Astrocyte (in vitro differentiated cells and primary cell): ENCODE results near the gene MT1E. TPM values are rescaled to one million over a fixed set of nuclear protein-coding genes. Genes with fewer than 3 reads are reported as not detected.

Source experiments
- DNase-seq: peaks from one replicate; pipeline ENCODE4 v3.0.0-alpha.2; 2010; ENCODE audit warnings: low read depth
- FAIRE-seq: peaks from 2 replicates; lab custom pipeline; 2011; peaks lifted over from hg19 to GRCh38; lab: Jason Lieb, UNC
- H2AFZ ChIP-seq: 2 replicates; pipeline ENCODE4 v1.6.0; 2012; ENCODE audit warnings: low read depth, low read length, inconsistent platforms
- H3K27ac ChIP-seq: 2 replicates; pipeline ENCODE4 v1.5.1; 2011; ENCODE audit warnings: low read depth, low read length, inconsistent platforms
- H3K27me3 ChIP-seq: 2 replicates; pipeline ENCODE4 v1.6.0; 2011; ENCODE audit warnings: low read length, inconsistent platforms; ENCODE audit not compliant: insufficient read depth
- H3K36me3 ChIP-seq: 2 replicates; pipeline ENCODE4 v1.5.1; 2011; ENCODE audit warnings: low read length, inconsistent platforms; ENCODE audit not compliant: insufficient read depth
- H3K4me1 ChIP-seq: 2 replicates; pipeline ENCODE4 v1.5.1; 2011; ENCODE audit warnings: low read length, inconsistent platforms; ENCODE audit not compliant: insufficient read depth
- H3K4me2 ChIP-seq: 2 replicates; pipeline ENCODE4 v1.6.0; 2012; ENCODE audit warnings: low read length, inconsistent platforms
- H3K4me3 ChIP-seq: 2 replicates; pipeline ENCODE4 v1.5.1; 2011; ENCODE audit warnings: low read depth, mild to moderate bottlenecking, low read length, inconsistent platforms; ENCODE audit not compliant: insufficient read depth
- H3K79me2 ChIP-seq: 2 replicates; pipeline ENCODE4 v1.6.0; 2012; ENCODE audit warnings: mild to moderate bottlenecking, low read length, inconsistent platforms; ENCODE audit not compliant: insufficient read depth
- H3K9ac ChIP-seq: 2 replicates; pipeline ENCODE4 v1.6.0; 2012; ENCODE audit warnings: mild to moderate bottlenecking, low read length, inconsistent platforms
- H3K9me3 ChIP-seq: 2 replicates; pipeline ENCODE4 v1.5.1; 2012; ENCODE audit warnings: low read depth, mild to moderate bottlenecking, low read length, inconsistent platforms; ENCODE audit not compliant: insufficient read depth
- H4K20me1 ChIP-seq: 2 replicates; pipeline ENCODE4 v1.6.0; 2012; ENCODE audit warnings: low read length, inconsistent platforms; ENCODE audit not compliant: insufficient read depth
- H3K27ac Mint-ChIP-seq: one replicate; pipeline ENCODE4 v1.8.0; 2021; ENCODE audit warnings: mild to moderate bottlenecking, mixed read lengths; ENCODE audit not compliant: unreplicated experiment
- H3K27me3 Mint-ChIP-seq: one replicate; pipeline ENCODE4 v1.8.0; 2021; ENCODE audit warnings: low read depth, mixed read lengths; ENCODE audit not compliant: unreplicated experiment
- H3K36me3 Mint-ChIP-seq: one replicate; pipeline ENCODE4 v1.8.0; 2021; ENCODE audit warnings: low read depth, mixed read lengths; ENCODE audit not compliant: unreplicated experiment
- H3K4me1 Mint-ChIP-seq: one replicate; pipeline ENCODE4 v1.8.0; 2021; ENCODE audit warnings: low read depth, mixed read lengths; ENCODE audit not compliant: unreplicated experiment
- H3K4me3 Mint-ChIP-seq: one replicate; pipeline ENCODE4 v1.8.0; 2021; ENCODE audit warnings: mild to moderate bottlenecking, moderate library complexity, mixed read lengths; ENCODE audit not compliant: unreplicated experiment
- H3K9me3 Mint-ChIP-seq: one replicate; pipeline ENCODE4 v1.8.0; 2021; ENCODE audit warnings: mild to moderate bottlenecking, mixed read lengths; ENCODE audit not compliant: unreplicated experiment
- CTCF ChIP-seq: IDR thresholded peaks from 2 replicates; pipeline ENCODE4 v1.5.1; 2011; ENCODE audit warnings: low read depth, mild to moderate bottlenecking, inconsistent platforms, low read length, moderate library complexity; ENCODE audit not compliant: insufficient read depth
- EZH2 ChIP-seq: IDR thresholded peaks from 2 replicates; pipeline ENCODE4 v1.6.1; 2012; ENCODE audit warnings: mild to moderate bottlenecking, low read length, inconsistent platforms; ENCODE audit not compliant: insufficient read depth
- total RNA-seq: library from RNA; stranded (reverse); gene quantifications from 2 replicates; pipeline ENCODE4 v1.2.1, GENCODE V29; 2021

Gene MT1E
- total RNA-seq, 1 donor from 2014 or later, result 11.9 TPM

GRCh38 chr16:56636616-56637413 is 11.2 kb downstream of the MT1E start:
- H3K4me1 Mint-ChIP-seq, result peaks cover 8% of the 10 kb centered on the region
- peaks cover 2% of the 10 kb centered on the region for H3K9me3 Mint-ChIP-seq
- Histone ChIP-seq H3K27ac (no peak overlapping the region), H3K4me3 (no peak overlapping the region), H3K4me2 (no peak overlapping the region), H2AFZ (no peak overlapping the region), H4K20me1 (no peaks in the 10 kb centered on the region), H3K36me3 (no peaks in the 10 kb centered on the region), H3K9me3 (no peaks in the 10 kb centered on the region), H3K9ac (no peak overlapping the region), H3K27me3 (peaks cover 96% of the 10 kb centered on the region), H3K4me1 (peaks cover 21% of the 10 kb centered on the region), H3K79me2 (no peaks in the 10 kb centered on the region)
- DNase-seq, result no peak
- no peak for TF ChIP-seq CTCF
- no peak for TF ChIP-seq EZH2
- no peak for FAIRE-seq
- no peak overlapping the region for H3K27ac Mint-ChIP-seq
- H3K36me3 Mint-ChIP-seq, result no peaks in the 10 kb centered on the region
- peaks cover 90% of the 10 kb centered on the region for H3K27me3 Mint-ChIP-seq
- peak overlapping the region; percentile 34 for H3K4me3 Mint-ChIP-seq

GRCh38 chr16:56637814-56638750 is 12.5 kb downstream of the MT1E start, which contains the start of gene MT1A:
MT1A (plus strand) TSS chr16:56638666; CDS start chr16:56638739, 73 bp downstream.
- FAIRE-seq, result no peak
- peaks cover 94% of the 10 kb centered on the region for H3K27me3 Mint-ChIP-seq
- H3K9me3 ChIP-seq, result no peaks in the 10 kb centered on the region

More at GRCh38 chr16:56637814-56638750, 12.5 kb downstream of the MT1E start, which contains the start of gene MT1A:
- H3K4me1 Mint-ChIP-seq, result peaks cover 4% of the 10 kb centered on the region
- Histone ChIP-seq H3K79me2 (no peaks in the 10 kb centered on the region), H3K9ac (peak within 1 kb of the TSS; percentile 31), H3K4me3 (peak within 1 kb of the TSS; percentile 57), H4K20me1 (no peaks in the 10 kb centered on the region), H3K36me3 (no peaks in the 10 kb centered on the region), H3K27ac (no peak within 1 kb of the TSS), H3K27me3 (peaks cover 99% of the 10 kb centered on the region), H2AFZ (peak within 1 kb of the TSS; percentile 90), H3K4me1 (peaks cover 16% of the 10 kb centered on the region), H3K4me2 (peak within 1 kb of the TSS; percentile 92)
- H3K27ac Mint-ChIP-seq, result no peak within 1 kb of the TSS
- peaks cover 2% of the 10 kb centered on the region for H3K9me3 Mint-ChIP-seq
- DNase-seq, result peak; percentile 26
- no peaks in the 10 kb centered on the region for H3K36me3 Mint-ChIP-seq
- TF ChIP-seq CTCF, result no peak
- TF ChIP-seq EZH2, result peak; percentile 97
- H3K4me3 Mint-ChIP-seq, result peak within 1 kb of the TSS; percentile 73
